GM12878 (cell line): ENCODE data around the gene FLT1. TPM values are rescaled to one million over a fixed set of nuclear protein-coding genes. Genes with fewer than 3 reads are reported as not detected.

ENCODE experiments used
- JUND ChIP-seq: IDR thresholded peaks from 2 replicates; pipeline ENCODE4 v1.6.1; 2012; ENCODE audit warnings: low read depth, mild to moderate bottlenecking, low read length, improper control_type of control experiment, moderate library complexity
- MAX ChIP-seq: IDR thresholded peaks from 2 replicates; pipeline ENCODE4 v1.6.1; 2012; ENCODE audit warnings: low read depth, low read length, improper control_type of control experiment
- POLR2AphosphoS2 ChIP-seq: IDR thresholded peaks from 2 replicates; pipeline ENCODE4 v1.6.1; 2011; ENCODE audit warnings: low read depth, mild to moderate bottlenecking, low read length, improper control_type of control experiment, moderate library complexity
- SIN3A ChIP-seq: IDR thresholded peaks from 2 replicates; pipeline ENCODE4 v1.6.1; 2012; ENCODE audit warnings: low read depth, low read length, improper control_type of control experiment
- SIX5 ChIP-seq: IDR thresholded peaks from 2 replicates; pipeline ENCODE4 v1.6.1; 2011; ENCODE audit warnings: mild to moderate bottlenecking, low read depth, low read length, moderate library complexity; ENCODE audit not compliant: severe bottlenecking
- SMARCA5 ChIP-seq: fragments of 450-650 bp; IDR thresholded peaks from 2 replicates; pipeline ENCODE4 v1.6.1; 2017; ENCODE audit warnings: mild to moderate bottlenecking
- SUZ12 ChIP-seq: fragments of 200-600 bp; sonication (generic); IDR thresholded peaks from one replicate; pipeline ENCODE4 v1.6.1; 2018; ENCODE audit warnings: antibody characterized with exemption, mild to moderate bottlenecking; ENCODE audit not compliant: unreplicated experiment
- TAF1 ChIP-seq: IDR thresholded peaks from 2 replicates; pipeline ENCODE4 v1.6.1; 2011; ENCODE audit warnings: mild to moderate bottlenecking, low read depth, low read length, borderline replicate concordance
- TCF3 ChIP-seq: IDR thresholded peaks from 2 replicates; pipeline ENCODE4 v1.6.1; 2012; ENCODE audit warnings: low read depth, mild to moderate bottlenecking, low read length, borderline replicate concordance; ENCODE audit not compliant: insufficient read depth
- TCF7 ChIP-seq: IDR thresholded peaks from 2 replicates; pipeline ENCODE4 v1.6.1; 2014; ENCODE audit warnings: antibody characterized with exemption, borderline replicate concordance
- ZNF592 ChIP-seq: fragments of 450-650 bp; IDR thresholded peaks from 2 replicates; pipeline ENCODE4 v1.6.1; 2017; ENCODE audit warnings: mild to moderate bottlenecking, moderate library complexity
- ZZZ3 ChIP-seq: IDR thresholded peaks from 2 replicates; pipeline ENCODE4 v1.6.1; 2011; ENCODE audit warnings: low read depth; ENCODE audit not compliant: control insufficient read depth, insufficient read length
- polyA plus RNA-seq, 11 experiments: library from polyadenylated mRNA; depleted of rRNA in 4 of 11; unstranded in 6 of 11; stranded (reverse) in 5 of 11; fragments of >200 nt; fragmentation: Nextera tagmentation in 4 of 11; fragmentation: Illumina TruSeq in 1 of 11; extraction: Ambion mirVana in 4 of 11; extraction: Trizol in 1 of 11; gene quantifications; 1 replicate in 1 of 11; 2 replicates in 10 of 11; pipeline versions ENCODE4 v1.2.1 to v1.2.3, GENCODE V29; 2011 to 2016; ENCODE audit warnings: inconsistent platforms in 2 of 11, missing spikeins in 2 of 11, low read depth in 1 of 11
- total RNA-seq, 4 experiments: library from RNA; depleted of rRNA in 3 of 4; stranded (reverse); fragments of >200 nt in 3 of 4; fragmentation: Illumina TruSeq in 1 of 4; extraction: Trizol in 1 of 4; gene quantifications; 2 replicates each; pipeline versions ENCODE4 v1.2.1 to v1.2.3, GENCODE V29; 2013 to 2021
- TF ChIP-seq, protein P1 (sequence below): fragments of 150-350 bp; IDR thresholded peaks from 2 replicates; pipeline ENCODE4 v1.6.1; 2014; ENCODE audit warnings: mild to moderate bottlenecking, low read depth, low read length
- TF ChIP-seq, protein P2 (sequence below): fragments of 450-650 bp; conservative IDR thresholded peaks from 2 replicates; pipeline ENCODE4 v1.6.1; 2017; ENCODE audit warnings: mild to moderate bottlenecking, moderate library complexity

The FLT1 gene
- total and polyA plus RNA-seq, 10 of the 15 experiments (the other 5 are each of a cell fraction or from before 2014, with no cell fraction given): 0.55 to 5.6 (median 0.84) TPM

- TF ChIP-seq ZNF592 (no peak), JUND (no peak), TCF7 (no peak), SUZ12 (no peak), MAX (no peak), POLR2AphosphoS2 (no peak), SIX5 (no peak), ZZZ3 (no peak), TCF3 (no peak), SMARCA5 (no peak), SIN3A (no peak), TAF1 (no peak)
- TF ChIP-seq, protein P1, sequence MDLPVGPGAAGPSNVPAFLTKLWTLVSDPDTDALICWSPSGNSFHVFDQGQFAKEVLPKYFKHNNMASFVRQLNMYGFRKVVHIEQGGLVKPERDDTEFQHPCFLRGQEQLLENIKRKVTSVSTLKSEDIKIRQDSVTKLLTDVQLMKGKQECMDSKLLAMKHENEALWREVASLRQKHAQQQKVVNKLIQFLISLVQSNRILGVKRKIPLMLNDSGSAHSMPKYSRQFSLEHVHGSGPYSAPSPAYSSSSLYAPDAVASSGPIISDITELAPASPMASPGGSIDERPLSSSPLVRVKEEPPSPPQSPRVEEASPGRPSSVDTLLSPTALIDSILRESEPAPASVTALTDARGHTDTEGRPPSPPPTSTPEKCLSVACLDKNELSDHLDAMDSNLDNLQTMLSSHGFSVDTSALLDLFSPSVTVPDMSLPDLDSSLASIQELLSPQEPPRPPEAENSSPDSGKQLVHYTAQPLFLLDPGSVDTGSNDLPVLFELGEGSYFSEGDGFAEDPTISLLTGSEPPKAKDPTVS: no peak
- TF ChIP-seq, protein P2, sequence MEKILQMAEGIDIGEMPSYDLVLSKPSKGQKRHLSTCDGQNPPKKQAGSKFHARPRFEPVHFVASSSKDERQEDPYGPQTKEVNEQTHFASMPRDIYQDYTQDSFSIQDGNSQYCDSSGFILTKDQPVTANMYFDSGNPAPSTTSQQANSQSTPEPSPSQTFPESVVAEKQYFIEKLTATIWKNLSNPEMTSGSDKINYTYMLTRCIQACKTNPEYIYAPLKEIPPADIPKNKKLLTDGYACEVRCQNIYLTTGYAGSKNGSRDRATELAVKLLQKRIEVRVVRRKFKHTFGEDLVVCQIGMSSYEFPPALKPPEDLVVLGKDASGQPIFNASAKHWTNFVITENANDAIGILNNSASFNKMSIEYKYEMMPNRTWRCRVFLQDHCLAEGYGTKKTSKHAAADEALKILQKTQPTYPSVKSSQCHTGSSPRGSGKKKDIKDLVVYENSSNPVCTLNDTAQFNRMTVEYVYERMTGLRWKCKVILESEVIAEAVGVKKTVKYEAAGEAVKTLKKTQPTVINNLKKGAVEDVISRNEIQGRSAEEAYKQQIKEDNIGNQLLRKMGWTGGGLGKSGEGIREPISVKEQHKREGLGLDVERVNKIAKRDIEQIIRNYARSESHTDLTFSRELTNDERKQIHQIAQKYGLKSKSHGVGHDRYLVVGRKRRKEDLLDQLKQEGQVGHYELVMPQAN: no peak
Measured at GRCh38 chr13:28529836-28530235, 34.9 kb upstream of the FLT1 start (continued).
